ENCODE results near the gene WDSUB1.

DNA sequence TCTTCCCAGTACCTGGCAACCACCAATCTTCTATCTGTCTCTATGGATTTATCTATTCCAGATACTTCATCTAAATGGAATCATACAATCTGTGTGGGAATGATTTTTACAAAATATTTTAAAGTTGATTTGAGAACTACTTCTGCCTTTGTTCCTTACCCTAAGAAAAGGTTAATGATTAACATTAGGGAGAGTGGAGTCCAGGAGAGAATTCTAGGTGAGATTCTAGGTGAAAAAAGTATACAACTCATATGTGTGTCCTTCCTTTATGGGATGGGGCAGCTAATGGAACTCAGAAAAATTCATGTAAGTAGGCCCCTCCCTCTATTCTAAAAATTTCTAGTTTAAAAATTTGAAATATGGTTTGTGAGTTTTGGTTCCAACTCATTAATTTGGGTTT lies 35.9 kb upstream of the WDSUB1 start:
- TF ChIP-seq CTCF (IDR thresholded peaks at IDR 0.05; ENCODE audit: low read depth, low read length, missing input control) (no peak), SP1 (IDR thresholded peaks at IDR 0.05) (no peak), FOXA1 (IDR thresholded peaks at IDR 0.05) (no peak), EGR1 (IDR thresholded peaks at IDR 0.05; ENCODE audit: low read depth in 2 of 2) (no peak), YY1 (IDR thresholded peaks at IDR 0.05) (no peak), ZBTB33 (IDR thresholded peaks at IDR 0.05) (no peak)
- TF ChIP-seq, protein P1, sequence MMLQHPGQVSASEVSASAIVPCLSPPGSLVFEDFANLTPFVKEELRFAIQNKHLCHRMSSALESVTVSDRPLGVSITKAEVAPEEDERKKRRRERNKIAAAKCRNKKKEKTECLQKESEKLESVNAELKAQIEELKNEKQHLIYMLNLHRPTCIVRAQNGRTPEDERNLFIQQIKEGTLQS (IDR thresholded peaks at IDR 0.05), result no peak
- TF ChIP-seq, protein P2, sequence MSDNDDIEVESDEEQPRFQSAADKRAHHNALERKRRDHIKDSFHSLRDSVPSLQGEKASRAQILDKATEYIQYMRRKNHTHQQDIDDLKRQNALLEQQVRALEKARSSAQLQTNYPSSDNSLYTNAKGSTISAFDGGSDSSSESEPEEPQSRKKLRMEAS (IDR thresholded peaks at IDR 0.05), result no peak
